GM19035 (cell line): ENCODE results near the gene MYBPC3.
"Not testable (repeated sequence)": the region's sequence is repeated elsewhere in the genome, so short reads cannot be mapped to it uniquely, and the experiment has no call there.

Experiments used
- ATAC-seq: cut with Tn5 transposase; IDR thresholded peaks from one replicate; pipeline ENCODE4 v1.9.1; 2021; ENCODE audit not compliant: unreplicated experiment

The MYBPC3 gene

DNA sequence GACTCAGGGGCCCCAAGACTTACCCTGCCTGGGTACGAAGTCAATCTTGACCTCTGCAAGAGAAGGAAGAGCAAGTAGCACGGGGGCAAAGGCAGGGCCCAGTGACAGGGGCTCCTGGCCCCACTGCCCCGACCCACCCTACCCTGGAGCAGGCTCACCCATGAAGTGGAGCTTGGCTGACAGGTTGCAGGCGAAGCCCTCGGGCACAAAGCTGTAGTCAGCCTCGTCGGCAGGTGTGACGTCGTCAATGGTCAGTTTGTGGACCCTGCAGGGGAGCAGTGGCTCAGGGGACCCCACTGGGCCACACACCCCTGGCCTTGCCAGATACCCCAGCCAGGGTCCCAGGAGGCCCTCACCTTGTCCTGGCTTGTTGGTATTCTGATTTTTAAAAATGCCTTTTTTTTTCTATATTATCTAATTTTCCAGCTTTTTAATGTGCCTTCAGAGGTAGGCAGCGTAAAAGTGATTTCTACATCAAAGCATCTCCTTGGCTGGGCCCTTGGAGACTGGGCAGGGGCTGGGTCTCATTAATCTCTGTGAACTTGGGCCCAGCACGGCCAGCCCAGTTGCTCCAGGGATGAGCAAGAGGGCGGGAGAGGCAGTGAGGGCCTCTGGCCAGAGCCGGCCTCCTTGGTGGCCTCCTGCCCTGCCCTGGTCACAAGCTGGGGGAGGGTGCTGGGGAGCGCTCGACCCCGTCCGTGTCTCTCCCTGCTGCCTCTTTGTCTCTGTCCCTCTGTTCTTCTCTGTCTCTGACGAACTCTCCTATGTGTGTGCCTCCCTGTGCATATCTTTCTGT is 11.3 kb downstream of the MYBPC3 start:
- ATAC-seq: no peak

DNA sequence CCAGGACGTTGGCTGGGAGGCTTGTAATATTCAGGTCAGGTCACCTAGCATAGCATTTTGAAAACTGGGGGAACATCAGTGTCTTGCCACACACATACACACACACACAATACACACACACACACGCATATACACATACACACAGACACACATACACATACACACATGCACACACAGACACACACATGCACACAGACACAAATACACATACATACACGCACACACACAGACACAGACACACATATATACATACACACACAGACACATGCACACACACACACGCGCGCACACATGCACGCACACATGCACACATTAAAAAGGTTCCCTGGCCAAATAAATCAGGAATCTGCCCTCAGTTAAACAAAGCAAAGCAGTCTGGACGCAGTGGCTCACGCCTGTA is 12.5 kb downstream of the MYBPC3 start:
- no peak for ATAC-seq

DNA sequence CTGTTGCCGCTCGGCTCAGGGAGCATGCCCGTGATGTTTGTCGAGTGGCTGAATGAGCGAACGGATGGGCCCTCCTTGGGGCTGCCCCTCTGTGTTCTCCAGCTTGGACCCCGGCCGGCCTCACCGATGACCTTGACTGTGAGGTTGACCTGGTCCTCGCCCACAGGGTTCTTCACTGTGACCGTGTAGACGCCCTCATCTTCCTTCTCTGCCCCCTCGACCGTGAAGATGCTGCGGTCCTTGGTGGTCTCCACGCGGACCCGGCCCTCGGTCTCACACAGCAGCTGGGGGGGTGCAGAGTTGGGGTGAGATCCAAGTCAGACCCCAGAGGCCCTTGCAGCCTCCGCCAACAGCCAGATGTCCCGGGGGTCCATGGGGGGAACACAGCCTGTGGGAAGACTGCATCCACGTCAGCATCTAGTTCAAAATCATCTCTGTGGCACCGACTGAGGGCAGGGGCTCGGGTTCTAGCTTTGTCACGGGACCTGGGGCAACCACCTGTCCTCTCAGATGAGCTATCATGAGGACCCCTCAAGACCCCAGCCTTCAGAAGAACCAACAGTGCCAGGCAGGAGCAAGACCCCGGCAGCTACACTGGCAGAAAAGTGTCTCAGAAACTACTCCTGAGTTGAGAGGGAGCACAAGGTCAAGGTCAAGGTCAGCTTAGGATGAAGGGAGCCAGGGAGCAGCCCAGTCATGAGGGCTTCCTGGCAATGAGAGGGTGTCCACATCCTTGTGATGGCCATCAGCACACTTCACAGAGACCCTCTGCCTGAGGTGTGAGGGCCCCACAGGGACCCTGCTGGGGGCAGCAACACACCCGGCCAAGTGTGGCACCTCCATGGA is 13.9 kb downstream of the MYBPC3 start:
- no peak for ATAC-seq

DNA sequence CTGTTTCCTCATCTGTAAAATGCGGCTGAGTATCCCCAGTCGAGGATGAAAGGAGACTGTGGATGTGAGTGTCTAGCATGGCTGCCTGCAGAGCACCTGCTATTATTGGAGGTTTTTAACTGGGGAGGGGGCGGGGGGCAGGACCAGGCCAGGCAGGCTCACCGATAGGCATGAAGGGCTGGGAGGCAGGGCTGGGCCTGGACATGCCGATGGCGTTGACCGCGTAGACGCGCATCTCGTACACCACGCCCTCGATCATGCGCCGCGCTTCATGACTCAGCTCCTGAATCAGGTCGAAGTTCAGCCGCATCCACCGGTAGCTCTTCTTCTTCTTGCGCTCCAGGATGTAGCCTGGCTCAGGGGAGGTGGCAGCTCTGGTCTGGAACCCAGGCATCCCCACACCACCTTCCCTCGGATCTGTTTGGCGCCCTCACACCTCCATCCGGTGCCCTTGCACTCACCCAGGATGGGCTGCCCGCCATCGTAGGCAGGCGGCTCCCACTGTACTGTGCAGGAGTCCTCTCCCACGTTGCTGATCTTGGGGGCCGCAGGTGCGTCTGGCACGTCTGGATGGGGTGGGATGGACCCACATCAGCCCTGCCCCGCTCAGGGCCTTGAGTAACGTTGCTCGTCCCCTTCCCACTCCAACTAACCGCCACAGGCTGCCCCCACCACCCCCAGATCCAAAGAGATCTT is 15.1 kb downstream of the MYBPC3 start:
- ATAC-seq: no peak

GRCh38 chr11:47336595-47336994 is 15.9 kb downstream of the MYBPC3 start:
- no peak for ATAC-seq

DNA sequence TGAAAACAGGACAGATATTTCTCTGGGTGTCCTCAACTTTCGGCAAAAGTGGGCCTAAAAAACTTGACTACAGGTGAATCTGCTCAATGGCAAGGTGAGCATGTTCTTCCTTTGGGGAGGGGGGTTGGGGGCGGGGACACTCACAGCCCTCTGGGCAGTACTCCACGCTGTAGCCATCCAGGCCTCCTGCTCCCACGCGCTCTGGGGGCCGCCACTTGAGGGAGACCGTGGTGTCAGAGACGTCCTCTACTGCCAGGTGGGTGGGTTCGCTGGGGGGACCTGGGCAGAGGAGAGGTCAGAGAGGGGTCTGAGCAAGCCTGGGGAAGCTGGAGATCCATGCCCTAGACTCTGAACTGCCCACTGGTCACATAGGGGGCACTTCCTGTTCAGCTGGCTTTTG is 16.8 kb downstream of the MYBPC3 start:
- ATAC-seq: no peak

DNA sequence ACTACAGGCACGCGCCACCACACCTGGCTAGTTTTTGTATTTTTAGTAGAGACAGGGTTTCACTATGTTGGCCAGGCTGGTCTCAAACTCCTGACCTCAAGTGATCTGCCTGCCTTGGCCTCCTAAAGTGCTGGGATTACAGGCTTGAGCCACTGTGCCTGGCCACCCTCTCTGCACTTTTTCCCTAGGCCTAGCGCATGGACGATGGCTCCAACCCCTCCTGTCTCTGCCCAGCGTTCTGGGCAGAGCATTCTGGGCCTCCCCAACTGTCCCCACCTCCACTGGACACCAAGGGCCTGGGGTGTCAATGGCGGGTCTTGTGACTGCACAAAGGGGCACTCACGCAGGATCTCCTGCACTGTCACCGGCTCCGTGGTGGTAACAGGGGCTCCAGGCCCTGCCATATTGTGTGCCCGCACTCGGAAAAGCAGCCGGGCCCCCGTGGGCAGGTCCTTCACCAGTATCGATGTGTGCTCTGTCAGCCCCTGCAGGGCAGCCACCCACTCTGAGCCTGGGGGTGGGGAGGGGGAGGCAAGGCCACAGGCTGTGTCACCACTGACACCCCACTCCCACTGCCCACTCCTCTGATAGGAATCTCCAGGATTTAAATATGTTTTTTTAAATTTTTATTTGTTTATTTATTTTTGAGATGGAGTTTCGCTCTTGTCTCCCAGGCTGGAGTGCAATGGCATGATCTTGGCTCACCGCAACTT is 17.6 kb downstream of the MYBPC3 start:
- ATAC-seq: not testable (repeated sequence)

DNA sequence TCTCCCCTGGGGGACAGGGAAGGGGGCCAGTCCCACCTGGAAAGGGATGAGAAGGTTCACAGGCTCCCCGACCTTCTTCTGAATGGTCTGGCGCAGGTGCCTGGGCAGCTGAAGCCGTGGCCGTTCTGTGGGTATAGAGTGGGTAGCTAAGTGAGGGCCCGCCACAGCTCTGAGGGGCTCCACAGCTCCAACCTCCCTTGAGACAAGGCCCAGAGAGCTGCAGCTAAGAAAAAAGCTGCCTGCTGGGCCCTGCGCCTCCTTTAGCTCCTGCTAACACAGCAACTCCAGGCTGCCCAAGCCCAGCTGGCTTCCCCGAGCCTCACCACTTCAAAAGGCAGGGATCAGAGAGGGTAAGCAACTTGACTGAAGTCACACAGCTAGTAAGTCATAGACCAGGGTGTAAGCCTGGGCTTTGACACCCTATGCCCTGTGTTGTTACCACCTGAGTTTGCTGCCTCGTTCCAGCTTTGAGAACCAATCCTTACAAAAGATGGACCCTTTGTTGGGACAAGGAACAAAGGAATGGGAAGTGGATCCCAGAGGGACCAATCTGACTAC is 18.5 kb downstream of the MYBPC3 start:
- no peak for ATAC-seq

- ATAC-seq: no peak
Measured at GRCh38 chr11:47333526-47333845, 19.0 kb downstream of the MYBPC3 start.

GRCh38 chr11:47332791-47333525 is 19.5 kb downstream of the MYBPC3 start:
- ATAC-seq: no peak

DNA sequence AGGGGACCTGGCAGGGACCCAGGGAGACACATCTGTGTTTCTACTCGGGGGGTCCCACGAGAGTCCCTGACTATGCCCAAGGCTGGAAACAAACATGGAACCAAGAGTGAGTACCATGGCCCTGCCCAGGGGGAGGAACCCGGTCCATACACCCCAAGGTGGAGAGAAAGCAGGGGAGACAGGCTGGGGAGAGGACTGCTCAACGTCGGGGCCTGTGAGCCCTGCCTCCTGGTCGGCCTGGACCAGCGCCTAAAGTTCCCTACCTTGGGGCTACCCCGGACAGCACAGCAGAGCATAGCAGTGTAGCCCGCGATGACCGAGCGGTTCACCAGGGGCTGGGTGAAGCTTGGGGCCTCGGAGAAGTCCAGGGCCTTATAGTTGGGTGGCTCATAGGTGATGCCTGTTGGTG is 20.2 kb downstream of the MYBPC3 start:
- ATAC-seq: no peak

DNA sequence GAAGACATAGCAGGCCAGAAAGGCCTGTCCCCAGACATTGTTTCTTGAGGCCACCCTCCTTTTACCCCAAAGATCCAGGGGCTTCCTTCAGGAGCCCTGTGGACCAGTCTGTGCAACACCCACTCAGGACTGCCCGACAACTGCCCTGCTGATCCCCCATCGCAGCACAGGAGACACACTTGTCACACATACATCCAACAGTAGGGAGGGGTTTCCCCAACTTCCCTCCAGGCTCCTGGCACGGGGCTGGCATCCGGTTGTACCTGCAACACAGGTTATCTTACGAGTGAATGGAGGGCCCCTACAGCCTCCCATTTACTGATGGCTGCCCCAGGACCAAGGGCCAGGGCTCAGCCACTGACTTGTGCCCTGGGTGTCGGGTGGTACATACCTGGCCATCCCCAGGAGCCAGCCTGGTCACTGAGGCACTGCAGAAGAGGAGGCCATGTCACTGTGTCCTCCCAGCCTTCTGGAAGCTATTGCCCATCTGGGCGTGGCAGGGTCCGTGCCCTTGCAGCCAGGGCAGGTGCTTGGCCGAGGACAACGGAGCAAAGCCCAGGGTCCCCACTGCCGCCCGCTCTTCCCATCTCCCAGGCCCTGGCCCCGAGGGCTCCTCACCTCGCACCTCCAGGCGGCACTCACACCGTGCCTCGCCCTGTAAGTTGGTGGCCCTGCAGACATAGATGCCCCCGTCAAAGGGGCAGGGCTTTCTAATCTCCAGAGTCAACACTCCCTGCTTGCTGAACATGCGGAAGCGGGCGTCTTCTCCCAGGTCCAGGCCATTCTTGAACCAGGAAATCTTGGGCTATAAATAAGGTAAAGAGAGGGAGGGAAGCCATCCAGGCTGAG is 20.8 kb downstream of the MYBPC3 start:
- no peak for ATAC-seq

DNA sequence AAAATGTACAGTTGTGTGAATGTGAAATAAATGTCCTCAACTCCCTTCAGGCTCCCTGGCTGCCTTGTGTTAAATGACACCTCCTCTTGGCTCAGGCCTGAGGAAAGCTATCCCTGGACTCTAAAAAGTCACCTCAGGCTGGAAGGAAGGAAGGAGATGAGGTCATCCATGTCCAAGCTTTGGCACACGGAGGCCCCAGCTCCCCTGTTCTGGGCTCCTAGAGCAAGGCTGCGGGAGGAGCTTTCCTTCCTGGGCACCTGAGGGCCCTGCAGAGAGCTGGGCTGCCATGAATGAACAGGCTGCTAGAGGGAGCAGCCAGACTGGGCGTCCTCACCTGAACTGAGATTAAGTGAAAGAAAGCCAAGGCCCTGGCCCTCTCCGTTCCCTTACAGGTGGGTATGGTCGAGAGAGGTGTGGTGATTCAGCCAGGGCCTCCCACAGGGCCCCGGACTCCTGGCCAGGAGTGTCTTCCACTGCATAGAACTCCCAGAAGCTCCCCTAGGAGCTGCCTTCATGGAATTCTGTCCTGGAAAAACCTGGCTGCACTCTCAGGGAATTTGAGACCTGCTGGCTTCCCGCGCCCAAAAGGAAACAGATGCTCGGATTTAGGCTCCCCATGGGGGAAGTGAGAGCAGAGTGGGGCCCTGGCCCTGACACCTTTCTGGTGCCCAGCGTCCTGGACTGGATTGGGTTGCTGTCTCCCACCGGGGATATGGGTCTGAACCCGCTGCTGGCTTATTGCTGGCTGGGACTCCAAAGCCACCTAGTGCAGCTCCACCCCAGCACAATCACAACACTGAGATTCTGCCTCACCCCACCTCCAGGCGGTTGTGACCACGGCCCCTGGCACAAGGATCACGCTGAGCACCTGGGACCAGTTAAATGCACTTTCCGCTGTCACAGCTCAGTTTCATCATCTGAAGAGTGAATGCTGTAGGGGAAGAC is 22.2 kb downstream of the MYBPC3 start:
- ATAC-seq: no peak

- no peak for ATAC-seq
Measured at GRCh38 chr11:47329431-47329986, 23.0 kb downstream of the MYBPC3 start.

GRCh38 chr11:47328449-47329390 is 23.8 kb downstream of the MYBPC3 start:
- no peak for ATAC-seq

GRCh38 chr11:47327949-47328348 is 24.6 kb downstream of the MYBPC3 start:
- ATAC-seq: no peak

DNA sequence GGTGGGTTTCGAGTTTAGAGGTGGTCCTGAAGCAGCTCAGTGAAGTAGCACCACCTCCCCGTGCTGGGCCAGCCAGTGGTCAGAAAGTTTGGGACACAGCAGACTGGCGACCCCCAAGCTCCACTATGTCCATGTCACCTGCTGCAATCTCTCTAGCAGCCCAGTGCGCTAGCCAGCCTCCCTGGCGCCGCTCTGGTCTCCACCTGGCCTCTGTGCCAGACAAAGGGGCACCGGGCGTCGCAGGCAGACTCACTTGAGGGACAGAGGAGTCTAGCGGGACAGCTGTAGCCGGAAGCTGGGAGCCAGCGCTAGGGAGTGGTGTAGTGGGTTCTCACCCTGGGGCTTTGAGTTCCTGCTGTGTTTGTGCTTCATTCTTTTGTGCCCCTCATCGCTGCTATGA is 25.5 kb downstream of the MYBPC3 start:
- ATAC-seq: no peak
